Measurements from ENCODE around the gene FAM3C.

The FAM3C gene

DNA sequence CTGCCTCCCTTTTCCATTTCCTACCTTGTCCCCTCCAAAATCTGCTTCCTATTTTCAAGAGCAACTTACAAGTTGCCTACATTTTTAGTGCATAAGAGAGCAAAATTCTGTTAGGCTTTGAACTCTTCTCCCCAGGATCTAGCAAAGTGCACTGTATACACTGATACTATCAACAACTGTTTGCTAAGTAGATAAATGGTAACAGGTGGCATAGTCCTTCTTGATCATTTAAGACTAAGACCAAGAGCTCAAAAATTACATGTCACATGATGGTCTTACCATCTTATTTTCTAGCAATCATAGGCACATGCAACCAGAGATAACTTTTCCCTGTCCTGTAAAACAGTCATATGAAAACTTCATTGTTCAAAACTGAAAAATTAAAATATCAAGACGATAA lies 16.2 kb downstream of the FAM3C start:
- no peak for DNase-seq (ENCODE audit: low spot score)

- DNase-seq (ENCODE audit: low spot score): no peak
Measured at GRCh38 chr7:121376979-121377378, 19.1 kb downstream of the FAM3C start.

- no peak for DNase-seq (ENCODE audit: low spot score)
Measured at GRCh38 chr7:121373177-121373576, 22.9 kb downstream of the FAM3C start.

DNA sequence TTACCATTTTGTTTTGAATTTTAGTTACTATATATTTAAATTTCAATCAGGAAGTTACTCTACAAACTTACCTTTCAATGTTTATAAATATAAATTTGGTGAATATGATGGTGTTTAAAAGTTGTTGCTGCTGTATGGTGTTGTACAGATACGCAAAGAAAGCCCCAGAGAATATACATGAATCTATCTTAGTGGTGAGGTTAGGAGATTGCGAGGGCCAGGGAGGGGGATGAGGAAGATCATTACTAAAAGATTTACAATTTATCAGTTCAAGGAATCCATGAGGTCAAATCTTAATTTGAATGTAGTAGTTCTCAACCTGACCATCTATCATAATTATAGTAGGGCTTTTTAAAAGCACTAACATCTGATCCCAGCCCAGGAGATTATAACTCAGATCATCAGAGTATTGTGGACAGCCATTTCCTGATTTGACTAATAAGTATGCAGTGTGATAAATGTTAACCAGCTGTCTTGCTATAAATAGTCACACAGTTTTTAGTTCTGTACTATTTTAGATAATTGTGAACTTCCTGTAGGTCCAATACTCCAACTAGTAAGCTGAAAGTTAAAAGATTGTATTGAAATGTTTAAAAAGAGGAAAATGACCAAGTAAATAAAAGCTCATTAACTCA lies 23.6 kb downstream of the FAM3C start:
- no peak for DNase-seq (ENCODE audit: low spot score)

DNA sequence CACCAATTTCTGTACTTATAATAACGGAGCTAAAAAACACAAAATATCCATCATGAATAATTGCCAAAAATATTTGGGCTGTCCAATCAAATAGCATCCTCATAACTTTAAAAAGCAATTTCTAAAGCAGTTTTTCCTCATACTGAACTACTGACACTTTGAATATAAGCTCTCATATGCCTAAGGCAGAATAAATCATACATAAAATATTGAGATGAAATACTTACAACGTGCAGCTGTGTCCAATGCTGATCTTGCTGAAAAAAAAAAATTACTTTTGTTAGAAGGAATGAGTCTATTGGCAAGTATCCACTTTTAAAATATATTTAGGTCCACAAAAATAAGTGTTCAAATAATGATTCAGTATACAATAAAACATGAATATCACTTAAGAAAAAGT lies 24.2 kb downstream of the FAM3C start:
- DNase-seq (ENCODE audit: low spot score): no peak

GRCh38 chr7:121371367-121371766 lies 24.7 kb downstream of the FAM3C start:
- DNase-seq (ENCODE audit: low spot score): no peak

GRCh38 chr7:121369462-121369861 lies 26.6 kb downstream of the FAM3C start:
- peak; percentile 44 for DNase-seq (ENCODE audit: low spot score)

- peak; percentile 56 for DNase-seq (ENCODE audit: low spot score)
Measured at GRCh38 chr7:121366852-121367431, 29.2 kb downstream of the FAM3C start.

GRCh38 chr7:121360564-121360963 lies 35.5 kb downstream of the FAM3C start:
- no peak for DNase-seq (ENCODE audit: low spot score)

DNA sequence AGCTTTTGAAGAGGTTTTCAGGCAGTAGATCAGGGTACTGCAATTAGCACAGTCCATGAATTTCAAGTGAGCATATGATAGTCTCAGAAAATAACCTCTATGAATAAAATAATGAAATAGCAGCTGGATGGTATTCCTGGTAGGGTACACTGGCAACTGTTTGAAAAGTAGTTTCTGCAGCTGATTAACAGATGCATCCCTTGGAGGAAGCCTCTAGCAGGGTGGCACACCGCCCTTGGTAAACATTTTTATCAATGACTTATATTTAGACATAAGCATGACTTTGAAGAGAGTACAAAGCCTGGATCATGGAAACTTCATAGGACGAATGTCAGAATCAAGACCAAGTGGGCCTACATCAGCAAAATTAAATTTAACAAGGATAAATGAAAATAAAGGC lies 40.5 kb downstream of the FAM3C start:
- DNase-seq (ENCODE audit: low spot score): no peak

GRCh38 chr7:121352323-121352722 lies 43.8 kb downstream of the FAM3C start:
- no peak for DNase-seq (ENCODE audit: low spot score)

DNA sequence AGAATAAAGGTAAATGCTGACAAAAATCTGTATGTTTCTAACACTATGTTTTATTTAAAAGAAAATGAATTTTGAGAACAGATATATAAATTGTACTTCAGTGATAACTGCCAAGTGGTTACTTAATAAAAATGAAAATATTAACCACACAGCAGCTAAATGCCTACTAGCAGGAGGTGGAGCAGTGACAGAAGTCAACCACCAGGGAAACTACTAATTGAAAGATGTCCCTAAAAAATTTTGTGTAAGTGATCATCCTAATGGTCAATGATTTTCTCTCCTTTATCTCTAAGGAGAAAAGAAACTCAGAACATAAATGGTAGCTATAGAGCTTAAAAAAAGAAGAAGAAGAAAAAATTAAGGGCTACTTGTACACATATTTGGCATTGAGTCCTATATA lies 44.4 kb downstream of the FAM3C start:
- DNase-seq (ENCODE audit: low spot score): no peak

DNA sequence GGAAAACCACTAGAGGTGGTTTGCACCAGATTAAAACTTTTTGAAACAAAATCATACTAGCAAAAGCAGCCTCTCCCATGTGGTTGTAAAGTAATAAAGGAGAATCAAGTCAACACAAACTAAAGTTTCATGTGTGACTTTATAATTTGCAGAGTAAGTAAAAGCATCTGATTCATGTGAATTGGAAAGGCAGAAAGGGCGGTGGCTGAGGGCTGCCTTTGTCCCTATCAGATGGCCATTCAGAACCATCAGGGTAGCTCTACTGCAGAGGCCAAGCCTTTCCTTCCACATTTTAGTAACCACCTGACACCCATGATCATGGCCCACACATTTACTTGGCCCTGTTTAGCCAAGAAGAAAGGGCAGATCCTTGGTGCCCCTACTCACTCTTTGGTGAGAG lies 51.6 kb downstream of the FAM3C start:
- DNase-seq (ENCODE audit: low spot score): no peak

GRCh38 chr7:121344093-121344492 lies 52.0 kb downstream of the FAM3C start:
- DNase-seq (ENCODE audit: low spot score): no peak

DNA sequence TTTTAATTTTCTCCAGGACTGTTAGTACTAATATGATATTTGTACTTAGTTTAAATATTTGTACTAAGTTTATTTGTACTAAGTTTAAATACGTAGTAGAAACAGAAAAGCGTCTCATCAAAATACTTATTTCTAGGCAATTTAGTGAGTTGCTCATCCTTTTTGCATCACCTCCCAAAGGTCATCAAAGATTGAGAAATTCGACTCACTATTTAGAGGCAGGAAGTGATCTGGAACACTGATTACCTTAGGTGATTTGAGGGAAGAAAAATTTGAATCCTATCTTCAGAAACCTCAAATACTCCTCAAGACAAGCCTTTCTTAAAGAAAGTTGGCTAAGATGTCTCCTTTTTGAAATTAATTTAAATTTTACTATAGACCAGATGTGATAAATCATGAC lies 52.8 kb downstream of the FAM3C start:
- DNase-seq (ENCODE audit: low spot score): peak; percentile 40

GRCh38 chr7:121342631-121343030 lies 53.5 kb downstream of the FAM3C start:
- DNase-seq (ENCODE audit: low spot score): no peak

DNA sequence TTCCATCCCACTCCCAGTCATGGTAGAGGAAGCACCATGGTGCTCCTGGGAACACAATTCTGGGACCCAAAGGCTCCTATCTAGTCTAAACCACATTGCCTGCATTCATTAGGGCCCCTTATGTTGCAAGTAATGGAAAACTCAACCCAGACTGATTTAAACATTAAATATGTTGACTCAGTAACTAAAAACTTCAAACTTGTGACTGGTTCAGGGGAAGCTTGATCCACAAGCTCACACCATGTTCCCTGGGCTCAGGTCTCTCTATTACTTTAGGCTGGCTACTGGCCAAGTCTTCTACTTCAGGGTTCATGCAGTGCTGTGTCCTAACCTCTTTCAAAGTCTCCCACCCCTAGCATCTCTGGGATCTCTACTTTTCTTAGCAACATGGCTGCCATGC lies 54.2 kb downstream of the FAM3C start:
- DNase-seq (ENCODE audit: low spot score): peak; percentile 45

DNA sequence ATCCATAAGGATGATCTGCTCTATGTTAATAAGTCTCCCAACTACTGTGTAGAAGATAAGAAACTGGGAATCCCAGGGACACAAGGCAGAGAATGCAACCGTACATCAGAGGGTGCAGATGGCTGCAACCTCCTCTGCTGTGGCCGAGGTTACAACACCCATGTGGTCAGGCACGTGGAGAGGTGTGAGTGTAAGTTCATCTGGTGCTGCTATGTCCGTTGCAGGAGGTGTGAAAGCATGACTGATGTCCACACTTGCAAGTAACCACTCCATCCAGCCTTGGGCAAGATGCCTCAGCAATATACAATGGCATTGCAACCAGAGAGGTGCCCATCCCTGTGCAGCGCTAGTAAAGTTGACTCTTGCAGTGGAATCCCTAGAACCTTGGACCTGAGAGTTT lies 57.0 kb downstream of the FAM3C start:
- no peak for DNase-seq (ENCODE audit: low spot score)

GRCh38 chr7:121337398-121337797 lies 58.7 kb downstream of the FAM3C start:
- peak; percentile 26 for DNase-seq (ENCODE audit: low spot score)

- DNase-seq (ENCODE audit: low spot score): no peak
Measured at GRCh38 chr7:121336579-121336978, 59.5 kb downstream of the FAM3C start.

GRCh38 chr7:121334875-121335648 lies 61.0 kb downstream of the FAM3C start:
- DNase-seq (ENCODE audit: low spot score): no peak

DNA sequence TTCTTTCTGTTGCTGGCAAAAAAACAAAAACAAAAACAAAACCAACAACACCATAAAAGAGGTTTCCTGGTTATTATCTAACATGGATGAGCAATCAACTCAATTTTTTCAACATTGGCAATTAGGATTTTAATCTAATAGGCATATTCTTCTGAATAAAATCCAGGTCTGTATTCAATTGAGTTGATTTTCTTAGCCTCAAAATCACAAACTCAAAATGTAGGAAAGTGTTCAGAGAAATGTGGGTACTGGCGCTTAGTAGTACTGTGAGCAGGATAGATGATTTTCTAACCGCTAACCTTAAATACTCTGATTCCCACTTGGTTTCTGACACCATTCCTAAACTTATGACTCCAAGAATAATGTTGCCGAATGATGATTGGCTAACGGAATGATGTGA lies 61.7 kb downstream of the FAM3C start:
- DNase-seq (ENCODE audit: low spot score): no peak

DNA sequence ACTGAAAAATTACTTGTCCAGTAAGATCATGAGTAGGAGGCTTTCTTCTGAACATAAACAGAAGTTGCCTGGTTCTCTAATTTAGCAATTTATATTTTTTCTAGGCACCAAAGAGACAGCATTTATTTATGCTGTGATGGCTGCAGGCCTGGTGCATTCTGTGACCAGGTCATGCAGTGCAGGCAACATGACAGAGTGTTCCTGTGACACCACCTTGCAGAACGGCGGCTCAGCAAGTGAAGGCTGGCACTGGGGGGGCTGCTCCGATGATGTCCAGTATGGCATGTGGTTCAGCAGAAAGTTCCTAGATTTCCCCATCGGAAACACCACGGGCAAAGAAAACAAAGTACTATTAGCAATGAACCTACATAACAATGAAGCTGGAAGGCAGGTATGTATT lies 64.5 kb downstream of the FAM3C start:
- no peak for DNase-seq (ENCODE audit: low spot score)

DNA sequence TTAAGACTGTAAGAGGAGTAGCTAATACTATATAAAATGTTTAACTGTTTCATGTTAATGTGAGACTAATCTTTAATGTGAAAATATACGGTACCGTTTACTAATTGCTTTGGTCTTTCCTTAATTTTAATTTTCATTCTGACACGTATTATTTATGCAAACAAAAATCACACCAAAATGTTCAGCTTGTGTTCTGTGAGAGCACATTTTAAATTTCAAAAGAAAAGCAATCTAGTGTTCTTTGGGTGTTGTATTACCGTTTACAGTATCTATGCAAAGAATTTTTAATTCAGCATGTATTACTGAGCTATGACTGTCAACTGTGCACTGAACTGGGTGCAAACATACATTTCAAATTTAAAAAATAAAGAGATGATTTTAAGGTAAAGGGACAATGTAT lies 65.1 kb downstream of the FAM3C start:
- no peak for DNase-seq (ENCODE audit: low spot score)
